GM18511 (cell line): ENCODE measurements around the gene RASSF1.
A peak's percentile ranks its signal among the peaks of the same experiment; 100 is the strongest.
"Not testable (repeated sequence)": the region's sequence is repeated elsewhere in the genome, so short reads cannot be mapped to it uniquely, and the experiment has no call there.

Source experiments
- ATAC-seq: cut with Tn5 transposase; IDR thresholded peaks from one replicate; pipeline ENCODE4 v1.9.1; 2021; ENCODE audit warnings: mild to moderate bottlenecking, moderate library complexity; ENCODE audit not compliant: unreplicated experiment

Gene RASSF1

GRCh38 chr3:50324351-50325112 is 16.1 kb downstream of the RASSF1 start:
- no peak for ATAC-seq

- ATAC-seq: no peak
Measured at GRCh38 chr3:50323614-50324199, 16.9 kb downstream of the RASSF1 start.

GRCh38 chr3:50323092-50323600 is 17.5 kb downstream of the RASSF1 start:
- no peak for ATAC-seq

- ATAC-seq: no peak
Measured at GRCh38 chr3:50322386-50323091, 18.1 kb downstream of the RASSF1 start, which contains the start of gene HYAL2. TSS of gene HYAL2 (minus strand) at chr3:50322745. CDS start at chr3:50320489, 2,256 bp downstream.

- no peak for ATAC-seq
Measured at GRCh38 chr3:50322115-50322385, 18.6 kb downstream of the RASSF1 start.

GRCh38 chr3:50321336-50322114 is 19.1 kb downstream of the RASSF1 start:
- ATAC-seq: peak; percentile 85

- peak; percentile 53 for ATAC-seq
Measured at GRCh38 chr3:50320853-50321335, 19.7 kb downstream of the RASSF1 start.

GRCh38 chr3:50319894-50320625 is 20.6 kb downstream of the RASSF1 start:
- ATAC-seq: no peak

GRCh38 chr3:50319181-50319893 is 21.3 kb downstream of the RASSF1 start:
- no peak for ATAC-seq

- ATAC-seq: no peak
Measured at GRCh38 chr3:50318615-50319014, 22.0 kb downstream of the RASSF1 start.

GRCh38 chr3:50318163-50318562 is 22.5 kb downstream of the RASSF1 start:
- no peak for ATAC-seq

- ATAC-seq: no peak
Measured at GRCh38 chr3:50317300-50317699, 23.3 kb downstream of the RASSF1 start.

- ATAC-seq: no peak
Measured at GRCh38 chr3:50316657-50317242, 23.9 kb downstream of the RASSF1 start.

- no peak for ATAC-seq
Measured at GRCh38 chr3:50314816-50315215, 25.8 kb downstream of the RASSF1 start.

GRCh38 chr3:50314342-50314741 is 26.3 kb downstream of the RASSF1 start:
- no peak for ATAC-seq

- ATAC-seq: not testable (repeated sequence)
Measured at GRCh38 chr3:50312041-50312440, 28.6 kb downstream of the RASSF1 start.

GRCh38 chr3:50304601-50305000 is 36.0 kb downstream of the RASSF1 start:
- no peak for ATAC-seq

GRCh38 chr3:50303013-50303815 is 37.4 kb downstream of the RASSF1 start, which contains the start of gene HYAL1:
TSS of gene HYAL1 (minus strand) at chr3:50303574. CDS start at chr3:50302956, 618 bp downstream.
- ATAC-seq: no peak
